Stimulated activated CD4-positive, alpha-beta T cell treated with anti-CD3 and anti-CD28 coated beads, Interleukin-2, amount 100 ng/mL, for 4 hours (primary cell): Measurements from ENCODE around the gene BAZ1B.
"Not testable (repeated sequence)": the region's sequence is repeated elsewhere in the genome, so short reads cannot be mapped to it uniquely, and the experiment has no call there.

ENCODE experiments used
- DNase-seq: peaks from one replicate; pipeline ENCODE4 v3.0.0-alpha.2; 2020; ENCODE audit warnings: low read depth

The BAZ1B gene

GRCh38 chr7:73541722-73542121, 19.6 kb upstream of the BAZ1B start:
- no peak for DNase-seq

- no peak for DNase-seq
These were observed 17.6 kb upstream of the BAZ1B start for GRCh38 chr7:73539709-73540108.

GRCh38 chr7:73538510-73538909, 16.4 kb upstream of the BAZ1B start:
- DNase-seq = not testable (repeated sequence)

GRCh38 chr7:73537051-73537450, 15.0 kb upstream of the BAZ1B start:
- DNase-seq = no peak

- no peak for DNase-seq
These were observed 14.4 kb upstream of the BAZ1B start for GRCh38 chr7:73536479-73536878.

GRCh38 chr7:73535918-73536317, 13.8 kb upstream of the BAZ1B start:
- not testable (repeated sequence) for DNase-seq

GRCh38 chr7:73533742-73534141, 11.6 kb upstream of the BAZ1B start:
- DNase-seq = no peak

GRCh38 chr7:73532224-73532623, 10.1 kb upstream of the BAZ1B start:
- no peak for DNase-seq

- no peak for DNase-seq
These were observed 8.7 kb upstream of the BAZ1B start for GRCh38 chr7:73530800-73531199.

GRCh38 chr7:73526896-73527821, 5.1 kb upstream of the BAZ1B start:
- DNase-seq = no peak

- not testable (repeated sequence) for DNase-seq
These were observed 4.0 kb upstream of the BAZ1B start for GRCh38 chr7:73526158-73526494.

GRCh38 chr7:73521636-73522104, 423 bp downstream of the BAZ1B start:
- DNase-seq = no peak

GRCh38 chr7:73520673-73521635, 1.1 kb downstream of the BAZ1B start:
- DNase-seq = no peak

GRCh38 chr7:73519867-73520672, 2.0 kb downstream of the BAZ1B start:
- peak; percentile 21 for DNase-seq

GRCh38 chr7:73518470-73518869, 3.6 kb downstream of the BAZ1B start:
- DNase-seq = no peak

- DNase-seq = no peak
These were observed 4.7 kb downstream of the BAZ1B start for GRCh38 chr7:73517241-73517995.

- DNase-seq = no peak
These were observed 6.9 kb downstream of the BAZ1B start for GRCh38 chr7:73515178-73515577.

- no peak for DNase-seq
These were observed 9.9 kb downstream of the BAZ1B start for GRCh38 chr7:73512018-73512780.

GRCh38 chr7:73509463-73509862, 12.6 kb downstream of the BAZ1B start:
- DNase-seq = no peak

GRCh38 chr7:73507556-73507955, 14.5 kb downstream of the BAZ1B start:
- DNase-seq = no peak
